ENCODE results near the gene ZNF670.
"Not testable (repeated sequence)": the region's sequence is repeated elsewhere in the genome, so short reads cannot be mapped to it uniquely, and the experiment has no call there.

Gene ZNF670

GRCh38 chr1:247078258-247079140 is at the start of gene ZNF670:
Gene ZNF670 (minus strand): TSS chr1:247078811. CDS start chr1:247078596, 215 bp downstream.
- peak; percentile 81 for DNase-seq

DNA sequence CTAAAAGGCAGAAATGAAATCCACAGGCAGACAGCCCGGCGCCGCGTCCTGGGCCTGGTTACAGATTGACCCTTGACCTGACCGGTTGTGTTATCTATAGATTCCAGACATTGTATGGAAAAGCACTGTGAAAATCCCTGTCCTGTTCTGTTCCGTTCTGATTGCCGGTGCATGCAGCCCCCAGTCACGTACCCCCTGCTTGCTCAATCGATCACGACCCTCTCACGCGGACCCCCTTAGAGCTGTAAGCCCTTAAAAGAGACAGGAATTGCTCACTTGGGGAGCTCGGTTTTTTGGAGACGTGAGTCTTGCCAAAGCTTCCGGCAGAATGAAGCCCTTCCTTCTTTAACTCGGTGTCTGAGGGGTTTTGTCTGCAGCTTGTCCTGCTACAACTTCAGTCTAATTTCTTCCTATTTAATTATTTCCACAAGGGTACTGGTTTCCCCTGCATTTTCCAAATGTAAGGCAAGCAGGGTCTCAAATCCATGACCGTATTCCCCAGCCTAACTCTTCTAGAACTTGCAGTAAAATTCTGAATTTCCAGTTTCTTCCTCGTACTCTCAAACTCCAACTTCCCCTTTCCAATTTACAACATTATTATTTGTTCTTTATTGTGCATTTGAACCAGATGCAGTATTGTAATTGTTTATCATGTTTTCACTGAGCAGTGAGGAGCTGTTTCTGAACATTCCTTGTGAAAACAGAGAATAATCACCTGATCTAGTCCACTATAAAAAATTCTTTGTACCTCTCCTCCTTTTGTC is 49.1 kb upstream of the ZNF670 start:
- not testable (repeated sequence) for DNase-seq

DNA sequence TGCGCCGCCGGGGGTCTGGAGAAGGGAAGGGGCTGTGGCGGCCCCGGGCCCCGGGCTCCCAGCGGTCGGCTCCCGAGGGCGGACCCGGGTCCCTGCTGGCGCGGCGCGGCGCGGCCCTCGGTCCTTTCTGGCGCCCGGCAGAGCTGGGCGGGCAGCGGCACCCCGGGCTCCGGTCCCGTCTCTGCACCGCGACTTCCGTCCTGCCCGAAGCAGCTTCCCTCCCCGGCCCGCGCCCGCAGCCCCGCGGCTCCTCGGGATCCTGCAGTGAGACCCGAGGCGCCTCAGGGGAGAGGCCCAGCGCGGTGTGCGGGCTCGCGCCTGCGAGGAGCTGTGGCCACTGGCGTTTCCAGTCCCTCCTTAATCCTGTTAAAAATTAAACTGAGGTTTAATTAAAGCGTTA is 48.0 kb upstream of the ZNF670 start:
- DNase-seq, result not testable (repeated sequence)

GRCh38 chr1:247126166-247126565 is 47.6 kb upstream of the ZNF670 start:
- not testable (repeated sequence) for DNase-seq

GRCh38 chr1:247121382-247121781 is 42.8 kb upstream of the ZNF670 start:
- DNase-seq, result no peak

DNA sequence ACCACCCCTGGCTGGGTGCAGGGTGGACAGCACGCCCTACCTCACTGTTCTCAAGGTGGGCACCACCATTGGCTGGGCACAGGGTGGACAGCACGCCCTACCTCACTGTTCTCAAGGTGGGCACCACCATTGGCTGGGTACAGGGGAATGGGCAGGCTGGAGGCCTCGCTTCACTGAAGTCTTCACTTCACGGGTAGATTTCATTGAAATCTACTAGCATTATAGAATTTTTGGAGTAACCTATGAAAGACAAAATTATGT is 41.7 kb upstream of the ZNF670 start:
- DNase-seq, result not testable (repeated sequence)

DNA sequence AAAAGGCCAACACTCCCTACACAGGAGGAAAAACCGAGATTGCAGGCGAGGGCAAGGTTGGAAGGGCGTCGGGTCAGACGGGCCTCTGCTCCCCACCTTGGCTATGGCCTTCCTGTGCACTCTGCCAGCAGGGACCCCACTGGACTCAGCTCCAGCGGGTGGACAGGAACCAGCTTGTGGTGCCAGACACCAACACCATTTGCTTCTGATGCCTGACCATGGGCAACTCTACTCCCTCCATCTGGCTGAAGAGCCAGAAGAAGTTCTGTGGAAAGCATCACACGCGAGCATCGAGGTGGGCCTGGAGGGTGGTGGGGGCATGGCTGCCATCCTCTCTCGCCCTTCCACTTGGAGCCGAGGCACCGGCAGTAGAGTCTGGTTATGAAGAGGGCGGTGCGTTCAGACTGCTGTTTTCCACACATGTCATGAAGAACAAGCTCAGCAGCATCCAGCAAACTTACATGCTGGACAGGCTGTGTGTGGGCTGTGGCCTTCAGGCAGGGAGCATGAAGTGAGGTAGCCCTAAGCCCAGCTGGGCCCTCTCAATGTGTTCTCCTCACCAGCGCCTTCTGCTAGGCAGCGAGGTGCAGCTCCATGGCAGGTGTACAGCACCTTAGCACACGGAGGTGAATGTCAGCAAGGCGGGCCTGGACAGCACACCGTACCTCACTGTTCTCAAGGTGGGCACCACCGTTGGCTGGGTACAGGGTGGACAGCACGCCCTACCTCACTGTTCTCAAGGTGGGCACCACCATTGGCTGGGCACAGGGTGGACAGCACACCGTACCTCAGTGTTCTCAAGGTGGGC is 41.2 kb upstream of the ZNF670 start:
- no peak for DNase-seq

DNA sequence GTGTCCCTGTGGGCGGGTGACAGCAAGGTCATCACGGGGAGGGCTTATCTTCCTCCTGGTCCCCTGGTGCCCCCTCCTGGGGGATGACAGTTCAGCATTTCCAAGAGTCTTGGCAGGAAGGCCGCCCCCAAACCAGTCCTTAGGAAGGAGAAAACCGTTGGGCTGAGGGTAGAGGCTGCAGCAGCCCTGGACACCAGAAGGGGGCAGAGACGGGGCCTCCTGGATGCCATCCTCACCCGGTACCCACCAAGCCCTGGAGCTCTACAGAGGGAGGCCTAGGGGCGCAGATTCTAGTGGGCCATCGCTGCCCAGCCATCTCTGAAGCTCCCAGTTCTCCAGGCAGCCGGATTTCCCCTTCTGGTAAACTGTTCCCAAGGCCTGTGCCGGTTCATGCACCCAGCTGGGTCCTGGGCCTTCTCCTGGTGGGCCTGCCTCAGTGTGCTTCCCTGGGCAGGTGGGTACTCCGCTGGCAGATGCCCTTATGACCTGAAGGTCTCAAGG is 40.4 kb upstream of the ZNF670 start:
- DNase-seq, result no peak

DNA sequence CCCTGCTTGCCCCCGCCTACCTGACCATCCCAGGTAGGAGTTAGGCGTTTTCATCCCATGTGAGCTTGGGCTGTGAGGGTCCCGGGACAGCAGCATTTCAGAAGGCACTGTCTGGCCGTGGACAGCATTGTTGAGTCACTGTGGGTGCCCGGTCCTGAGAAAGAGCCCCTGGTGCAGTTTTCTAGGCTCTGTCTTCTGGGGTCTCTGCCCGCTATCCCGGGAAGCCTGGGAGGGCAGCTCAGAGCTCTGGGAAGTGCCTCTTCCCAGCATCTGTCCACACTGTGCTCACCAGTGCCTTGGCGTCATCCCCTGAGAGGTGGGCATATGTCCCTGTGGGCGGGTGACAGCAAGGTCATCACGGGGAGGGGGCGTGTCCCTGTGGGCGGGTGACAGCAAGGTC is 36.9 kb upstream of the ZNF670 start:
- no peak for DNase-seq

DNA sequence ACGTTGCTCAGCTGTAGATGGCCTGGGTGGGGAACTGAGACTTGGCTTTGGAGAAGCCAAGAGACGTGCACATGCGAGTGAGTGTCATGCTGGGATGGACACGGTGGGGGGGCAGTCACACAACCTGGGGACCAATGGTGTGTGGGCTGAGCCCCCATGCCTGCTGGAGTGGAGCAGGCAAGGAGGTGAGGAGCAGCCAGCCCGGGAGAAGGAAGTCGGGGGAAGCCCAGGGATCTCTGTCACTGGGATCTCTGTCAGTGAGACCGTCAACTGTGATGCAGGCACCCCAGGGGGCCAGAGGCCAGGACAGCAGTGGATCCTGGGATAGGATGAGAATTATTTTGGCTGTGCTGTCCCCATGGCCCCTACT is 36.5 kb upstream of the ZNF670 start:
- DNase-seq, result no peak

- no peak for DNase-seq
Observed at GRCh38 chr1:247114351-247115140, 35.9 kb upstream of the ZNF670 start.

- no peak for DNase-seq
Observed at GRCh38 chr1:247113733-247114271, 35.2 kb upstream of the ZNF670 start.

DNA sequence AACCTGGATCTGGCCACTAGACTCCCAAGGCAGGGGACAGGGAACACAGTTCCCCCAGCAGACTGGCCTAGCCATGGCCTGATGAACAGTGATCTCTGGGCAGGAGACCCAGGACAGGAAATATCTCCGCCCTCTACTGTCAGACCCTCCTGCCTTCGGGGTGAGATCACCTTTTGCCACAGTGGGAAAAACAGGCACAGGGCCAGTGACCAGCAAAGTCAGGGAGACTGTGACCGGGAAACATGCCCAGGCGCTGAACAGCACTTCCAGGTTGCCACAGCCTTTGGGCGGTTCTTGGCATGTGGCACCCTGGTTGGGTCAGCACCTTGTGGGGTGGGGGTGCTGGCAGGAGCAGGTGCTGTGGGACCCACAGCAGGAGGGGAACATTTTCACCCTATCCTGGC is 34.5 kb upstream of the ZNF670 start:
- no peak for DNase-seq

DNA sequence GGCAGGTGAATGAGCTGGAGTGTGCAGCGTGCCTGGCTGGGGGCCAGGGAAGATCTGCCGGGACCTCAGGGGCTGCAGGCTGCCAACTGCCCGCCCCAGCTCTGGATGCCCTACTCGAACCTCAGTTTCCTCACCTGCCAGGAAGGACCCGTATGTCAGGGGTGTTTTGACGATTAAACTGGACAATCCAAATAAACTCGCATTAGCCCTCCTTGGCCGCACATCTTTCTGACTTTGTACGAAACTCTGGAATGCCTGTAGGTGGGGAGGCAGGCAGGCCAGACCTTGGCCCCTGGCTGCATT is 33.8 kb upstream of the ZNF670 start:
- no peak for DNase-seq

DNA sequence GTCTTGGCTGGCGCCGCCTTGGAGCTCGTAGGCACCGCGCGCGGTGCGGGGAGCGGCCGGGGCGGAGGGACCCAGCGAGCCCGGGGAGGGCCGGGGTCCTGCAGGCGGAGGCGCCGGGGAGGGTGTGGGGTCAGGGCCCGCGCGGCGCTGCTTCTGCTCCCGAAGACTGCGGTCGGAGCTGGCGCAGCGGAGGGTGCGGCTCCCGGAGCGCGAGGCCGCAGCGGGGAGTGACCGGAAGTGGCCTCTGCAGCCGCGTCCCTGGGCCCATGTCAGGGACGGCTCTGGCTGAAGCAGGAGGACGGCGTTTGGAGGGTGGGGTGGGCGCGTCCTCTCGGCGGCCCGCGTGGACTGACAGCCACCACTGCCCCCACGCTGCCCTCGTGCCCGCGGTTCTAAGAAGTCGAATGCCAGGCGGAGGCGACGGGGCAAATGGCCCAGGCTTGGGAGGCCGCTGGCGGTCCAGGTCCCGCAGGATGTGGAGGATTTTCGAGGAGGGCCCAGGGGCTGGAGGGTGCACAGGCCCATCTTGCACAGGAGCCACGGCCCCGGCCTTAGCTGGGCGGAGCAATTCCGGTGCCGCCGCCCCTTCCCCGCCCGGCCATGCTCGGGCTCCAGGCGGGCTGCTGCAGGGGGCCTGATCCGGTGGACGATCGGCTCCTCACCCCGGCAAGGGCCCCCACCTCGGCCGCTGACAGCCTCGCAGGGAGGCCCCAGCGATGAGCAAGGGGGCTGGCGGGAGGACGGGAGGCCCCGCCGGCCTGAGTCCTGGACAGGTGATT is 33.3 kb upstream of the ZNF670 start:
- DNase-seq, result no peak

DNA sequence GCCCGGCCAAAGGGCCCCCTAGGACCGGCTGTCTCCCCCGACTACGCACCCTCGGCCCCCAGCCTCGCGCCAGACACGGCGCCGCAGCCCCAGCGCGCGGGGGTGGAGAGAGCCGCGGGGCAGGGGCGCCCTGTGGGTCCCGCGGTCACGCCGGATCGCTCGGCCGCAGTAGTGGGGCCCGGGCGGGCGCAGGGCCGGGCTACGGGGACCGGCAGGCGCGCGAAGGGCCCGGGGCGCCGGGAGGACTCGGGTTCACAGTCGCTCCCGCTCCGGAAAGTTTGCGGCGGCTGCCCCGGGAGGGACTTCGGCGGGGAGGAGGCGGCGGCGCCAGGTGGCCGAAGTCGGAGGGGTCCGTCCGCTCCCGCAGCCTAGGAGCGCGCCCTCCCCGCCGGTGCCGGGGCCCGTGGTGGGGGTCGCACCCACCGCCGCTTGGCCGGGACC is 32.7 kb upstream of the ZNF670 start:
- no peak for DNase-seq

GRCh38 chr1:247110627-247111258 is 32.1 kb upstream of the ZNF670 start:
- no peak for DNase-seq

GRCh38 chr1:247107694-247108093 is 29.1 kb upstream of the ZNF670 start:
- DNase-seq, result no peak

- no peak for DNase-seq
Observed at GRCh38 chr1:247105966-247106365, 27.4 kb upstream of the ZNF670 start.

DNA sequence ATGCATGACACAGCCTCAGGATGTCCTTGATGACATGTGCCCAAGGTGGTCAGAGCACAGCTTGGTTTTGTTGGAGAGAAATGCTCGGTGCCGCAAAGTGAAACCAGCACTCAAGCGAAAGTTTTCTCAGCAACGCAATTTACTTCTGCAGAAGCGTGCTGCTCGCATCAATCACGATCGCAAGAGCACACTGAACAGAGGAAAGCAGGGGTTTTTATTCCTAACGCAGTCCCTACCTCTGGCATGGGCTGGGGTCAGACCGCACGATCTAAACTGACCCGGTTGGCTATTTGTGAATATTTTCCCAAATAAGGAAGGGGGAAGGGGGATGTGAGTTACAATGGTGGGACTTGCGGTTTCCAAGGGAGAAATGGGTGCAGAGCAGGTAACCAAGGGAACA is 26.4 kb upstream of the ZNF670 start:
- DNase-seq, result no peak

All from NCI-H2029 treated with DMSO at 0.1 percent for 48 hours (cell line).